GM23338 (cell line): ENCODE measurements around the gene C1orf21. TPM values are rescaled to one million over a fixed set of nuclear protein-coding genes. Genes with fewer than 3 reads are reported as not detected.
A peak's percentile ranks its signal among the peaks of the same experiment; 100 is the strongest.

Experiments
- ATAC-seq: fragments of 200-7000 bp; cut with Tn5 transposase; 3 replicates; pipeline ENCODE4 v1.9.1; 2020
- DNase-seq: peaks from one replicate; pipeline ENCODE4 v3.0.0-alpha.2; 2015; ENCODE audit warnings: low spot score
- H2AFZ ChIP-seq: fragments of 200-600 bp; sonication (generic); 2 replicates; pipeline ENCODE4 v1.8.0; 2016; ENCODE audit warnings: antibody characterized with exemption, mild to moderate bottlenecking, moderate library complexity
- H3F3A ChIP-seq: fragments of 200-600 bp; sonication (generic); replicated peaks from 2 replicates; pipeline ENCODE4 v1.8.0; 2017; ENCODE audit warnings: antibody characterized with exemption, mixed run types, low read depth
- H3K27ac ChIP-seq: fragments of 200-600 bp; sonication (generic); 2 replicates; pipeline ENCODE4 v1.6.1; 2016; ENCODE audit warnings: low read depth
- H3K27me3 ChIP-seq: fragments of 200-600 bp; sonication (generic); 2 replicates; pipeline ENCODE4 v1.8.0; 2016; ENCODE audit warnings: mild to moderate bottlenecking, mixed run types, moderate library complexity; ENCODE audit not compliant: insufficient read depth
- H3K36me3 ChIP-seq: fragments of 200-600 bp; sonication (generic); 2 replicates; pipeline ENCODE4 v1.8.0; 2016; ENCODE audit warnings: mild to moderate bottlenecking; ENCODE audit not compliant: insufficient read depth
- H3K4me1 ChIP-seq: fragments of 200-600 bp; sonication (generic); 2 replicates; pipeline ENCODE4 v1.8.0; 2016; ENCODE audit warnings: mild to moderate bottlenecking, moderate library complexity; ENCODE audit not compliant: insufficient read depth
- H3K4me2 ChIP-seq: fragments of 200-600 bp; sonication (generic); 2 replicates; pipeline ENCODE4 v1.7.1; 2017; ENCODE audit warnings: mixed run types
- H3K4me3 ChIP-seq: fragments of 200-600 bp; sonication (generic); 2 replicates; pipeline ENCODE4 v1.6.1; 2016; ENCODE audit warnings: mixed run types
- H3K79me2 ChIP-seq: fragments of 200-600 bp; sonication (generic); replicated peaks from 2 replicates; pipeline ENCODE4 v1.8.0; 2017; ENCODE audit warnings: mild to moderate bottlenecking; ENCODE audit not compliant: insufficient read depth
- H3K9me2 ChIP-seq: fragments of 200-600 bp; sonication (generic); 2 replicates; pipeline ENCODE4 v1.8.0; 2017; ENCODE audit not compliant: insufficient read depth
- H4K20me1 ChIP-seq: fragments of 200-600 bp; sonication (generic); replicated peaks from 2 replicates; pipeline ENCODE4 v1.8.0; 2017; ENCODE audit warnings: mild to moderate bottlenecking; ENCODE audit not compliant: insufficient read depth
- H3K27ac Mint-ChIP-seq: 2 replicates; pipeline ENCODE4 v1.8.0; 2020; ENCODE audit warnings: inconsistent platforms, mild to moderate bottlenecking, moderate library complexity, mixed read lengths
- H3K27me3 Mint-ChIP-seq: 3 replicates; pipeline ENCODE4 v1.8.0; 2022; ENCODE audit warnings: low read depth, mild to moderate bottlenecking, moderate library complexity, mixed read lengths, inconsistent platforms; ENCODE audit not compliant: insufficient read depth, poor library complexity
- H3K36me3 Mint-ChIP-seq: 3 replicates; pipeline ENCODE4 v1.8.0; 2021; ENCODE audit warnings: low read depth, mild to moderate bottlenecking, inconsistent platforms, moderate library complexity, mixed read lengths
- H3K4me1 Mint-ChIP-seq: 3 replicates; pipeline ENCODE4 v1.8.0; 2020; ENCODE audit warnings: mild to moderate bottlenecking, inconsistent platforms, mixed read lengths
- H3K4me3 Mint-ChIP-seq: 3 replicates; pipeline ENCODE4 v1.8.0; 2021; ENCODE audit warnings: moderate library complexity, mild to moderate bottlenecking, inconsistent platforms, mixed read lengths
- H3K9me3 Mint-ChIP-seq: 3 replicates; pipeline ENCODE4 v1.8.0; 2020; ENCODE audit warnings: moderate library complexity, mild to moderate bottlenecking, inconsistent platforms, mixed read lengths
- CTCF ChIP-seq, 2 experiments: fragments of 200-600 bp in 1 of 2; sonication (generic) in 1 of 2; conservative IDR thresholded peaks; 2 replicates each; pipeline versions ENCODE4 v1.5.1 to v1.6.1; 2016 to 2017; ENCODE audit warnings: antibody characterized with exemption in 2 of 2, low read depth in 2 of 2, mild to moderate bottlenecking in 2 of 2, moderate library complexity in 1 of 2
- EZH2 ChIP-seq: fragments of 200-600 bp; sonication (generic); IDR thresholded peaks from one replicate; pipeline ENCODE4 v1.8.0; 2017; ENCODE audit warnings: antibody characterized with exemption, mild to moderate bottlenecking, low read depth; ENCODE audit not compliant: unreplicated experiment
- EZH2phosphoT487 ChIP-seq: fragments of 200-600 bp; sonication (generic); IDR thresholded peaks from one replicate; pipeline ENCODE4 v1.8.1; 2018; ENCODE audit warnings: antibody characterized with exemption; ENCODE audit not compliant: unreplicated experiment
- JUNB ChIP-seq: IDR thresholded peaks from one replicate; pipeline ENCODE4 v1.6.1; 2016; ENCODE audit warnings: antibody characterized with exemption; ENCODE audit not compliant: unreplicated experiment
- NANOG ChIP-seq: IDR thresholded peaks from 2 replicates; pipeline ENCODE4 v1.6.1; 2016; ENCODE audit warnings: antibody characterized with exemption, borderline replicate concordance
- POLR2AphosphoS5 ChIP-seq: IDR thresholded peaks from 2 replicates; pipeline ENCODE4 v1.6.1; 2016; ENCODE audit warnings: antibody characterized with exemption, low read depth
- STAT1 ChIP-seq: IDR thresholded peaks from one replicate; pipeline ENCODE4 v1.6.1; 2016; ENCODE audit warnings: antibody characterized with exemption; ENCODE audit not compliant: unreplicated experiment
- ZNF462 ChIP-seq: fragments of 250-450 bp; sonication (Bioruptor Pico); IDR thresholded peaks from 2 replicates; pipeline ENCODE4 v1.5.0; 2020; ENCODE audit warnings: mild to moderate bottlenecking, moderate library complexity
- polyA plus RNA-seq: library from polyadenylated mRNA; unstranded; fragments of >200 nt; fragmentation: Nextera tagmentation; extraction: Ambion mirVana; gene quantifications from 2 replicates; pipeline ENCODE4 v1.2.1, GENCODE V29; 2016
- total RNA-seq: library from RNA; depleted of rRNA; stranded (reverse); fragments of >200 nt; shearing (Covaris generic); gene quantifications from 2 replicates; pipeline ENCODE4 v1.2.3, GENCODE V29; 2014

Gene C1orf21
- total and polyA plus RNA-seq, 2 experiments from 2014 or later = 28.0 to 40.4 TPM

- TF ChIP-seq ZNF462 (CRISPR knock-in tag) = no peak
- TF ChIP-seq STAT1 = no peak
- TF ChIP-seq EZH2phosphoT487 = no peak
- TF ChIP-seq JUNB = no peak
Observed at GRCh38 chr1:184376369-184376768, 10.5 kb upstream of the C1orf21 start (continued).

- H3K27ac ChIP-seq = no peak overlapping the region
- peaks cover 40% of the 10 kb centered on the region for H3K4me1 ChIP-seq
- H3K27me3 Mint-ChIP-seq = peaks cover 5% of the 10 kb centered on the region
- H3K4me3 ChIP-seq = no peak overlapping the region
- no peaks in the 10 kb centered on the region; the same call in 2 of the 3 replicates for H3K9me3 Mint-ChIP-seq
- no peaks in the 10 kb centered on the region for H3K36me3 ChIP-seq
- DNase-seq (peak; percentile 56), ATAC-seq (peak; percentile 79)
- no peaks in the 10 kb centered on the region for H4K20me1 ChIP-seq
- H2AFZ ChIP-seq = no peak overlapping the region
- no peaks in the 10 kb centered on the region for H3K36me3 Mint-ChIP-seq
- H3K9me2 ChIP-seq = no peaks in the 10 kb centered on the region
- H3K4me2 ChIP-seq = no peak overlapping the region
- no peak overlapping the region for H3K4me3 Mint-ChIP-seq
- no peaks in the 10 kb centered on the region for H3K79me2 ChIP-seq
- no peaks in the 10 kb centered on the region for H3F3A ChIP-seq
- H3K4me1 Mint-ChIP-seq = peaks cover 22% of the 10 kb centered on the region
- H3K27me3 ChIP-seq = no peaks in the 10 kb centered on the region
- no peak overlapping the region for H3K27ac Mint-ChIP-seq
- no peak for TF ChIP-seq EZH2
- no peak for TF ChIP-seq POLR2AphosphoS5
- no peak for TF ChIP-seq NANOG
- no peak for TF ChIP-seq ZNF462 (CRISPR knock-in tag)
- TF ChIP-seq CTCF (conservative IDR thresholded peaks at IDR 0.05; ENCODE audit: low read depth in 2 of 2) = peak; percentile 64 to 85
Observed at GRCh38 chr1:184379111-184379752, 7.6 kb upstream of the C1orf21 start.
